ENCODE measurements around the gene MEGF6. TPM values are rescaled to one million over a fixed set of nuclear protein-coding genes. Genes with fewer than 3 reads are reported as not detected.

The MEGF6 gene
- total and polyA plus RNA-seq, 7 donors: 0.67 to 5.5 (median 3.7) TPM

- TF ChIP-seq, protein P1, sequence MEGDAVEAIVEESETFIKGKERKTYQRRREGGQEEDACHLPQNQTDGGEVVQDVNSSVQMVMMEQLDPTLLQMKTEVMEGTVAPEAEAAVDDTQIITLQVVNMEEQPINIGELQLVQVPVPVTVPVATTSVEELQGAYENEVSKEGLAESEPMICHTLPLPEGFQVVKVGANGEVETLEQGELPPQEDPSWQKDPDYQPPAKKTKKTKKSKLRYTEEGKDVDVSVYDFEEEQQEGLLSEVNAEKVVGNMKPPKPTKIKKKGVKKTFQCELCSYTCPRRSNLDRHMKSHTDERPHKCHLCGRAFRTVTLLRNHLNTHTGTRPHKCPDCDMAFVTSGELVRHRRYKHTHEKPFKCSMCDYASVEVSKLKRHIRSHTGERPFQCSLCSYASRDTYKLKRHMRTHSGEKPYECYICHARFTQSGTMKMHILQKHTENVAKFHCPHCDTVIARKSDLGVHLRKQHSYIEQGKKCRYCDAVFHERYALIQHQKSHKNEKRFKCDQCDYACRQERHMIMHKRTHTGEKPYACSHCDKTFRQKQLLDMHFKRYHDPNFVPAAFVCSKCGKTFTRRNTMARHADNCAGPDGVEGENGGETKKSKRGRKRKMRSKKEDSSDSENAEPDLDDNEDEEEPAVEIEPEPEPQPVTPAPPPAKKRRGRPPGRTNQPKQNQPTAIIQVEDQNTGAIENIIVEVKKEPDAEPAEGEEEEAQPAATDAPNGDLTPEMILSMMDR (IDR thresholded peaks at IDR 0.05): no peak
- WGBS, 3 donors: 87 to 88% (median 87%) methylated on average over 15 to 16 of the region's 16 CpGs
- no peaks in the 10 kb centered on the region for H3K27me3 ChIP-seq (ENCODE audit: insufficient read depth in 3 of 3, low read length in 2 of 3)
- H3K9me3 ChIP-seq: no peaks in the 10 kb centered on the region
- H3K4me1 ChIP-seq: peaks cover under 1% of the 10 kb centered on the region
- no peak overlapping the region for H3K4me3 ChIP-seq
- intact Hi-C loops (cut with DNase I): no loop called here
- DNase-seq (no peak), ATAC-seq (no peak)
- no peak overlapping the region for H3K27ac ChIP-seq
- H3K36me3 ChIP-seq (ENCODE audit: insufficient read depth in 1 of 2, low read depth in 1 of 2): no peaks in the 10 kb centered on the region
These were observed 89.9 kb downstream of the MEGF6 start for GRCh38 chr1:3521426-3521825.

GRCh38 chr1:3520419-3521378 lies 90.6 kb downstream of the MEGF6 start:
- no peak for DNase-seq
- Histone ChIP-seq H3K4me1 (peaks cover 3% of the 10 kb centered on the region), H3K27ac (no peak overlapping the region), H3K36me3 (ENCODE audit: insufficient read depth in 1 of 2, low read depth in 1 of 2) (no peaks in the 10 kb centered on the region), H3K9me3 (no peaks in the 10 kb centered on the region), H3K4me3 (no peak overlapping the region), H3K27me3 (ENCODE audit: insufficient read depth in 3 of 3, low read length in 2 of 3) (no peaks in the 10 kb centered on the region)
- TF ChIP-seq, protein P1 (IDR thresholded peaks at IDR 0.05): no peak
- ATAC-seq: no peak
- WGBS, 3 donors: 90 to 93% (median 92%) methylated on average over 23 to 24 of the region's 24 CpGs
- intact Hi-C loops (cut with DNase I): no loop called here

- no peak for DNase-seq
- 92 to 95% (median 93%) methylated on average over 25 to 27 of the region's 27 CpGs for WGBS, 3 donors
- ATAC-seq: no peak
- Histone ChIP-seq H3K27me3 (ENCODE audit: insufficient read depth in 3 of 3, low read length in 2 of 3) (no peaks in the 10 kb centered on the region), H3K36me3 (ENCODE audit: insufficient read depth in 1 of 2, low read depth in 1 of 2) (no peaks in the 10 kb centered on the region), H3K4me3 (no peak overlapping the region), H3K4me1 (peaks cover 3% of the 10 kb centered on the region), H3K27ac (no peak overlapping the region), H3K9me3 (no peaks in the 10 kb centered on the region)
- TF ChIP-seq, protein P1 (IDR thresholded peaks at IDR 0.05): no peak
- intact Hi-C loops (cut with DNase I): no loop called here
These were observed 91.9 kb downstream of the MEGF6 start for GRCh38 chr1:3519301-3519885.

GRCh38 chr1:3518756-3519155 lies 92.6 kb downstream of the MEGF6 start:
- WGBS, 3 donors: 74 to 88% (median 81%) methylated on average over 8 of the region's 8 CpGs
- intact Hi-C loops (cut with DNase I): no loop called here
- Histone ChIP-seq H3K4me3 (no peak overlapping the region), H3K36me3 (ENCODE audit: insufficient read depth in 1 of 2, low read depth in 1 of 2) (no peaks in the 10 kb centered on the region), H3K27me3 (ENCODE audit: insufficient read depth in 3 of 3, low read length in 2 of 3) (no peaks in the 10 kb centered on the region), H3K9me3 (no peaks in the 10 kb centered on the region), H3K4me1 (peaks cover 3% of the 10 kb centered on the region), H3K27ac (no peak overlapping the region)
- TF ChIP-seq, protein P1 (IDR thresholded peaks at IDR 0.05): no peak
- no peak for DNase-seq
- ATAC-seq: no peak
